T47D (cell line): Measurements from ENCODE around the gene HTR3A.

Source experiments
- DNase-seq, 2 experiments: peaks; one replicate each; pipeline versions ENCODE4 v3.0.0 to v3.0.0-alpha.2; 2011 to 2012; ENCODE audit warnings: low read depth in 1 of 2, low spot score in 1 of 2
- JUND ChIP-seq: IDR thresholded peaks from 2 replicates; pipeline ENCODE4 v1.6.1; 2012; ENCODE audit warnings: low read depth
- in situ Hi-C: cut with HindIII; loops from 2 replicates; pipeline ENCODE4 v1.10.0; 2016; ENCODE audit warnings: low sequenced_read_pairs, low pct_unique_long_range_greater_than_20kb

The HTR3A gene

DNA sequence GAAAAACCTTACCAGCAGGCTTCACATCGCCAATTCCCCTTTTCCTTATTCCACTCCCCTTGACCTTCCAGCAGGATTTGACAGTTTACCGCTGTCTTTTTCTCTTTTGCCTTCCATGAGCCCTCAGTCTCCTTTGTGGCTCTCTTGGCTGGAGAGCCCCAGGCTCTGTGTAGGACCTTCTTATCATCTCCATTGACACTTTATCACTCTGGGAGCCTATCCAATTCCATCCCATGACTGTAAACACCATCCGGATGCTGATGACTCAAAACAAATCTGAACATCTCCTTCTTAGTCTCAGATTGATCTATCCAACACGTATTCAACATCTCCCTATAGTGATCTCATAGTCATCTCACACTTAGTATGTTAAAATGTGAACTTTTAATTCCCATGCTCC lies 36.0 kb downstream of the HTR3A start:
- no peak for DNase-seq
- no peak for TF ChIP-seq JUND
- in situ Hi-C loops, result no loop called here

DNA sequence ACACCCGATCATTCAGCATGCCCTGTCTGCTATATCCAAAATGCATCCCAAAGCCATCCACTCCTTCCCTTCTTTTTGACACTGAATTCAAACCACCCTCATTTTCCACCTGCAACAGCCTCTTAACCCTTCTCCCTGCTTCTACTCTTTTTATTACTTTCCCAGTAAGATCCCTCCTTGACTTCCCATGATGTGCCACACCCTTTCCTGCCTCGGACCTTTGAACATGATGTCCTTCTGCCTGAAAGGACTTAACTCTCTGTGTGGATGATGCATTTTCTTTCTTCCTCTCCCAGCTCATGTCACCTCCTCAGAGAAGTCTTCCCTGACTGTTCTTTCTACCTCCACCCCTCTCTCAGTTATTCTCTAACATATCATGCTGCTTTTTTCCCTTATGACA lies 36.5 kb downstream of the HTR3A start:
- in situ Hi-C loops, result no loop called here
- TF ChIP-seq JUND, result no peak

DNA sequence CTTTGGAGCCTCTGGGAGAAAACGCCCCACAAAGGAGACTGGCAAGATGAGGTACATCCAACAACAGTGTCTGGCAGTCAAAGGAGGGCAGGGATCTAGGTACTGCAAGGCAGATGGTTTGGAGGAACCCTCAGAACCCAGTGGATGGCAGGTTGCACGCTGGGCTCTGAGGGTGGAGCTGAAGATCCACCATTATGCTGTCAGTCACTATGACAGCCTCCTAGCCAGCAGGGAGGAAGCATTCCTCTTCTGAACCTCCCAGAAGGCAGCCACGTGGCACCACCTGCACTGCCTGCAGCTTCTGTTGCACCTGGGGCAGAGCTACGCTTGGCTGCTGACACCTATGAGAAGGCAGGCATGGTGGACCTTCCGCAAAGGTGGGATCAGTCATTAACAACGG lies 40.2 kb downstream of the HTR3A start:
- TF ChIP-seq JUND, result no peak
- in situ Hi-C loops, result no loop called here
- DNase-seq, result no peak

More for the DNA sequence above, 36.5 kb downstream of the HTR3A start:
- DNase-seq, result no peak

DNA sequence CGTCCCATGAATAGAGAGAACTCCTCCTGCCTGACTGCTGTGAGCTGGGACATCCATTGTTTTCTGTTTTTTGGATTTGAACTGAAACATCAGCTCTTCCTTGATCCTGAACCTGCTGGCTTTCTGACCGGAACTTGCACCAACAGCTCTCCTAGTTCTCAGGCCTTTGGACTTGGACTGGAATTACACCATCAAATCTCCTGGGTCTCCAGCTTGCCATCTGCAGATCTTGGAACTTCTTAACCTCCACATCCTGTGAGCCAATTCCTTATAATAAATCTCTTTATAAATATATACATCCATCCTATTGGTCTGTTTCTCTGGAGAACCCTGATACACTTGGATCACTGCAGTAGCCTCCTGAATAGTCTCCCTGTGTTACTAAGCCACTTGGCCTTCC lies 42.1 kb downstream of the HTR3A start:
- in situ Hi-C loops, result no loop called here
- no peak for DNase-seq
- TF ChIP-seq JUND, result no peak

DNA sequence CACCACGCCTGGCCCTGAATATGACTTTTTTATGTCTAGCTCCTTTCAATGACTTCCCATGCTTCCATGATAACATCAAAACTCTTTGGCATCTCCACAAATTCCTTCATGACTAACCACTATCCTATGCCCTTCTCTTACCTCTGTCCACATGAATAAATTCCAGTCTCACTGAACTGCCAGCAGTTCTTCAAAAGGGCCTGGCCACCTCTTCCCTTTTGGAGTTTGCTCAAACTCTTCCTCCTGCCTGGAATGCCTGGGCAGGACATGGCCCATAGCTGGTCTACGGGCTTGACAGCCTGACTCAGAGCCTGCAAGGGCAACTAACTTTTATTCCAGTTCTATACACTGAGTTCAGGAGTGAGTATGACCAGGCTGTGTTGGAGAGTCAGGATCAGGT lies 42.8 kb downstream of the HTR3A start:
- DNase-seq, result peak; percentile 28 to 85
- in situ Hi-C loops, result no loop called here
- no peak for TF ChIP-seq JUND

DNA sequence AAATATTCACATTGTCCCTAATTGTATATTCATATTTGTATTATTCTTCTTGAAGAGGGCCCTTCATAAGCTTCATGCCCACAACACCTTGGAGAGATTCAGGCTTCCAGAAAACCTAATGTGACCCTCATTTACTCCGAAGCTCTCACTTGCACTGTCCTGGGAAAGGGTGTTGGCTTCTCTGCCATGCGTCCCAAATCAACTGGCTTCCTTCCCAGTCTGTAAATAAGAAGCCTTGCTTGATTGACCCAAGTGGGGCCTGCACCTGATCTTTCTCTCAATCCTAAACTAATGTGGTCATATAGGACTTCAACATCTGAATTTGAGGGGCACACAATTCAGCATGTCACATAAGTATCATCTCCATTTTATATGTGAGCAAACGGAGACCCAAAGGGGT lies 44.1 kb downstream of the HTR3A start:
- DNase-seq, result no peak
- TF ChIP-seq JUND, result no peak
- in situ Hi-C loops, result no loop called here

DNA sequence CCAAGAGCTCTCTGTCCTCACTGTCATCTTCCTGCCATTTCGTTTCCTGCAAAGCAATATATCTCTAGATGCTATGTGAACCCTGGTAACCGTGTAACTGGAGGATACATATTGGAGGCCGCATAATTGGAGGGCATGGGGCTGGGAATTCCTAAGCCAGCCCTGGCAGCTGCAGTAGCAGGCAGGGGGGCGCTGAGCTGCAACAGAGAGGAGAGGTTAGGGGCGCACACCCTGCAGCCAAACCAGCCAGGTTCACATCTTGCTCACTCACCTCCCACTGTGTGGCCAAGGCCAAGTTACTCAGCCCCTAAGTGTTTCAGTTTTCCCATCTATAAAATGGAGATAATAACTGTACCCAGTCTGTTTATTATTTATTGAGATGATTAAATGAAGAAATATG lies 44.7 kb downstream of the HTR3A start:
- DNase-seq, result no peak
- no peak for TF ChIP-seq JUND
- in situ Hi-C loops, result no loop called here

DNA sequence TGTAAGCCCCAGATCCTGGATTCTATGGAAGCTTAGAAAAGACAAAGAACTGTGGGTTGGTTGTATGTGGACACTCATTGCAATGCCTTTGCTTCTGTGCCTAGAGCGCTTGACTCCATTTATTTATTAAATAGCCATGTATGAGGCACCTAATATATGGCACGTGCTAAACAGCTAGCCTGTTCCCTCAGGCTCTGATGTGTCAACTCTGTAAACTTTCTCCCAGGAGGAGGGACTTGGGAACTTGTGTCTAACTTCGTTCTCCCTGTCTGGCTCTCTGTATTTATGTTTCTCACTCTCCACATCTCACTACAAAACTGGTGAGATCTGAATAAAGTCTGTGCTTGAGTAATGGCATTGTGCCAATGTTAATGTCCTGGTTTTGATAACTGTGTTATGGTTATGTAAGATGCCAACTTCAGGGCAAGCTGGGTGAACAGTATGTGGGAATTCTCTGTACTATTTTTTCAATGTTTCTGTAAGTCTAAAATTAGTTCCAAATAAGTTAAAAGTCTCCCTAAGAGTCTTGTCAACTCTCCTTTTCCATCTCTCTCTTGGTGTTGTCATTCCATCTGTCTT lies 50.5 kb downstream of the HTR3A start:
- in situ Hi-C loops, result no loop called here

DNA sequence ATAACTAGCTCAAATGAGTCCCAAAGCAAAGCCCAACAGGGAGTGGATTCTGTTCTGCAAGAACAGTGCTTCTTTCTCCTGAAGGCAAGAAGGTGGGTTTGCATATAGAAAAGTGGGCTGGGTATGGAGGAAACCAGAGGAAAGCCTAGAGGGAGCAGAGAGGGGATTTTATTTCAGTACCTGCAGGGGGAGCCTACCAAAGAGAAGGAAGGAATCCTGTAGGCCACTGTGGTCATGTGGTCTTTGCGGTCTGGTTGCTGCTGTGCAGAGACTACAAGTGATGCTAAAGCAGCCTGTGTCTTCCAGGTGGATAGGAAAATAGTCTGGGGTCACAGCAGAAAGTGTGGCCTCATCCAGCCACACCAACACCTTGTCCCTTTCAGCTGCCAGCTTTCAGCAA lies 51.4 kb downstream of the HTR3A start:
- in situ Hi-C loops, result no loop called here
- peak in 1 of 2 experiments; percentile 58 for DNase-seq
- TF ChIP-seq JUND, result no peak

More for the DNA sequence above, 50.5 kb downstream of the HTR3A start:
- no peak for DNase-seq
- TF ChIP-seq JUND, result no peak

DNA sequence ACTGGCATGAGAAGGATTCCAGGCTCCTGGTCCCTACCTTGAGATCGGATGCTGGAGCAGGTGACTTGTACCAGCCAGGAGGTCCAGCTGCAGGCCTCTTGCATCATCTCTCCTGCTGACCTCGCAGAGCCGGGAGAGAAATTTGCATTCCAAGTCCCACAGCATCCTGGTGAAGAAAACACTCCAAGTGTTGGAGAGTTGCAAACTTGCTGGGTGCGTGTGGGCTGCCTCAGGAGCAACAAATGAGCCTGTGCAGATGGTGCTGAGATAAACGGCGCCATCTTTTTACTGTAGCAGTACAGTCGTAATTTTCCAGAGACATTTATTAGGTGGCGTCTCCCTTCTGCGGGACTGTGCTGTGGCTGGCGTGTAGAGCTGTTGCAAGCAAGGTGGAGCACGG lies 52.5 kb downstream of the HTR3A start:
- in situ Hi-C loops, result no loop called here
- DNase-seq, result no peak

DNA sequence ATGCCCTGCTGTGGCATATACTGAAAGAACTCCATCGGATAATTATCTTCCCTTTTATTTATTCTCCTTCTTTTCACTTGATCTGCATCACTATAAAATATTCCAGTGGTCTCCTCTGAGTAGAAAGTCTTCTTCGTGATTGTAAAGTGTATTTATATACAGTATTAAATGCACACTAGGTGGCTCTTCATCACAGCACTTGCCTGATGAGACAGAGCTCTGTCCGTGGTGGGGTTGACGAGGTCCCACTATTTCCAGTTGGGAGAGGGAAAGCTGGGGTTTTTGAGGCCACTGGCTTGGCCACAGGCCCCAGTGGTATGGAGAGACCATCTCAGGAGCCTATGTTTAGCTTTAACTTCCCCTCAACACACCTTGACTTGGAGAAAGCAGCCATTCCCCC lies 53.0 kb downstream of the HTR3A start:
- in situ Hi-C loops, result no loop called here
- no peak for TF ChIP-seq JUND
- DNase-seq, result peak in 1 of 2 experiments; percentile 21

More for the DNA sequence above, 52.5 kb downstream of the HTR3A start:
- TF ChIP-seq JUND, result no peak

DNA sequence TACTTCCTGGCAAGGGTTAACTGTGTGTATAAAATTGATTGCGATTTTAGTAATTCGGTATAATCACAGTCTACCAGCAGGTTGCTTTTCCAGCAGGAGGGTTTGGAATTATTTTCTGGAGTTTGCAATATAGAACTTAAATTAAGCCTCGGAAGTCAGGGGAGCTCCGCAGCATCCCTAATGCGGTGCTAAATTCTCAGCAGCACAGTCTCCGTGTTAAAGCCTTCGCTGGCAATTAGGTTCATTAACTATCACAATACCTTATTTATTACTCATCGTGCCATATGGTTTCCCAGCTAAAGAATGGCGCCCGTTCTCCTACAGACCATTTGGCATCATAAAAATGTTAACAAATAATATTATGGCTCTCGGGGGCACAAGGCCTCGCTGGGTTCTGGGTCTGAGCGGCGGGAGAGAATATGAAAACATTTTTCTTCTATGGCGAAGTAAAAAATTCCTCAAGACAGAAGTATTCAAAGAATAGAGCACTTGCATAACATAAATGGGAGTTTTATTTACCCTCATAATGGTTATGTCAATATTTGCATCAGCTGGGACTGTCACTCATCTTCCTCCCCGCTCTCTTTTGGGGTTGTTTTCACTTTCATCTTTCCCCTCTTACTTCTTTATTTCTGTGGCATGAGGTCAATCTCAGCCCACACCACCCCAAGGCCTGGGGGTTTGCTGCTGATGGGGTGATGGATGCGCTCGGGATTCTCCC lies 56.5 kb downstream of the HTR3A start:
- in situ Hi-C loops, result no loop called here
- DNase-seq, result peak in 1 of 2 experiments; percentile 33
- no peak for TF ChIP-seq JUND

DNA sequence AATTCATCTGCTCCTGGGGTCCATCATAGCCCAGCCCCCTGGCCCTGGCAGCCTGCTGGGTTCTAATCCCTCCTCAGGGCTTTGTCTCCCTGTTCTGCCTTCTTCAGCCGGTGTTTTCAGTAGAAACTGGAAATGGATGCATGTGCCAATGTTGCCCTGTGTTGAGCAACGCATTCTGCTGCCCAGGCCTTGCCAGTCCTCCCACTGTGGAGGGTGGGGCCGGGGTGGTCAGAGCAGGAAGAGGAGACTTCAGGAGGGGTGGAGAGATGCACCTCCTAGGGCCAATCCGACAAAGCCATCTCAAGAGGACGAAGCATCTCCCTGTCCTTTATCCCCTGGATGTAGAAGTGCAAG lies 57.0 kb downstream of the HTR3A start:
- in situ Hi-C loops, result no loop called here
- DNase-seq, result no peak
- TF ChIP-seq JUND, result no peak

DNA sequence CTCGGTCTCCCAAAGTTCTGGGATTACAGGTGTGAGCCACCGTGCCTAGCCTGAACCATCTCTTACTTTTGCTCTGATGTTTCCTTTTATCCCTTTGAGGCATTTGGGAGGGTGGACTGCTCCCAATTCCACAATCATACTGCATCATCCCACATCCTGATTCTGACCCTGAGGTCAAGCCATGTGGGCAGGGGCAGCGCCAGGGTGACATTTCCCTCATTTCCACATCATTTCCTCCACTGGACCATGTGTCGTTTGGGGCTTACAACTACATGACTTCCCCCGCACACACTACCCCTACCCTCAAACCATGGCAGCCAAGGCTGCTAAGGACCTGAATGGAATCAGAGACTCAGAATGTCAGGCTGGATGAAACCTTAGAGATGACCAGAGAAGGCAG lies 58.2 kb downstream of the HTR3A start:
- in situ Hi-C loops, result no loop called here
- no peak for TF ChIP-seq JUND
- no peak for DNase-seq
